GM12874 (cell line): ENCODE measurements around the gene PI16.

ENCODE experiments used
- CTCF ChIP-seq: IDR thresholded peaks from 2 replicates; pipeline ENCODE4 v1.5.1; 2011; ENCODE audit warnings: low read depth, mild to moderate bottlenecking, control low read depth, low read length, moderate library complexity; ENCODE audit not compliant: insufficient read depth

PI16 gene

GRCh38 chr6:36968266-36968977, 13.9 kb downstream of the PI16 start:
- no peak for TF ChIP-seq CTCF

GRCh38 chr6:36969240-36969691, 14.7 kb downstream of the PI16 start:
- no peak for TF ChIP-seq CTCF

GRCh38 chr6:36969988-36970891, 15.7 kb downstream of the PI16 start:
- no peak for TF ChIP-seq CTCF

GRCh38 chr6:36970892-36971842, 16.6 kb downstream of the PI16 start:
- no peak for TF ChIP-seq CTCF

- no peak for TF ChIP-seq CTCF
These were observed 17.6 kb downstream of the PI16 start for GRCh38 chr6:36971921-36972673.

- TF ChIP-seq CTCF = no peak
These were observed 18.7 kb downstream of the PI16 start for GRCh38 chr6:36973190-36973589.
